H1 (cell line): ENCODE measurements around the gene DCAF7. TPM values are rescaled to one million over a fixed set of nuclear protein-coding genes. Genes with fewer than 3 reads are reported as not detected.

Experiments used
- CTCF ChIA-PET: fragments of 300-600 bp; sonication (Branson Sonifier 250); formaldehyde crosslinking; loops from one replicate; lab custom pipeline; 2021; ENCODE audit not compliant: partially characterized antibody; lab: Charles Lee
- POLR2A ChIA-PET: fragments of 300-600 bp; sonication (Branson Sonifier 250); formaldehyde crosslinking; loops from one replicate; lab custom pipeline; 2021; ENCODE audit warnings: inconsistent platforms; ENCODE audit not compliant: partially characterized antibody; lab: Charles Lee
- DNase-seq, 2 experiments: peaks; one replicate each; pipeline versions ENCODE4 v3.0.0 to v3.0.0-alpha.2; 2010 to 2022; ENCODE audit warnings: low spot score in 2 of 2, low read depth in 1 of 2, mixed read lengths in 1 of 2
- FAIRE-seq: peaks from 2 replicates; lab custom pipeline; 2011; peaks lifted over from hg19 to GRCh38; lab: Jason Lieb, UNC
- H2AFZ ChIP-seq: 2 replicates; pipeline ENCODE4 v1.8.1; 2012; ENCODE audit warnings: low read length, inconsistent platforms
- H2AK5ac ChIP-seq: 2 replicates; pipeline ENCODE4 v1.6.1; 2013; ENCODE audit warnings: low read depth, low read length
- H2BK120ac ChIP-seq: replicated peaks from 2 replicates; pipeline ENCODE3; 2013; ENCODE audit warnings: low read depth, low read length, inconsistent platforms
- H2BK12ac ChIP-seq: 2 replicates; pipeline ENCODE4 v1.6.1; 2013; ENCODE audit warnings: low read depth, low read length
- H2BK15ac ChIP-seq: 2 replicates; pipeline ENCODE4 v1.6.1; 2013; ENCODE audit warnings: low read length
- H2BK20ac ChIP-seq: 2 replicates; pipeline ENCODE4 v1.6.1; 2013; ENCODE audit warnings: low read length
- H2BK5ac ChIP-seq: 2 replicates; pipeline ENCODE4 v1.6.1; 2013; ENCODE audit warnings: low read depth, low read length
- H3K14ac ChIP-seq: 2 replicates; pipeline ENCODE4 v1.6.1; 2013; ENCODE audit warnings: inconsistent platforms; ENCODE audit not compliant: insufficient read length
- H3K18ac ChIP-seq: 2 replicates; pipeline ENCODE4 v1.6.1; 2013; ENCODE audit warnings: low read length; ENCODE audit errors: extremely low read depth
- H3K23ac ChIP-seq: 2 replicates; pipeline ENCODE4 v1.6.1; 2013; ENCODE audit warnings: inconsistent platforms; ENCODE audit not compliant: insufficient read length
- H3K23me2 ChIP-seq: 2 replicates; pipeline ENCODE4 v1.6.1; 2013; ENCODE audit warnings: low read depth, low read length
- H3K27ac ChIP-seq: 2 replicates; pipeline ENCODE4 v1.6.1; 2011; ENCODE audit warnings: low read depth, low read length, inconsistent platforms
- H3K27me3 ChIP-seq, 4 experiments: replicated peaks in 1 of 4; 1 replicate in 1 of 4; 2 replicates in 3 of 4; pipeline versions ENCODE4 v1.6.1 to v1.8.1; 2011 to 2013; ENCODE audit warnings: low read length in 3 of 4, mild to moderate bottlenecking in 3 of 4, inconsistent platforms in 2 of 4, mixed read lengths in 2 of 4, moderate library complexity in 1 of 4; ENCODE audit not compliant: control insufficient read depth in 3 of 4, insufficient read depth in 3 of 4; ENCODE audit errors: extremely low read depth in 1 of 4
- H3K36me3 ChIP-seq, 4 experiments: 2 replicates each; pipeline versions ENCODE4 v1.6.1 to v1.8.1; 2011 to 2013; ENCODE audit warnings: mild to moderate bottlenecking in 4 of 4, low read length in 3 of 4, moderate library complexity in 2 of 4, control low read depth in 1 of 4, inconsistent platforms in 1 of 4; ENCODE audit not compliant: insufficient read depth in 4 of 4, control insufficient read depth in 2 of 4
- H3K4ac ChIP-seq: replicated peaks from 2 replicates; pipeline ENCODE3; 2013; ENCODE audit warnings: low read length, low read depth, mixed read lengths, inconsistent platforms; ENCODE audit not compliant: insufficient read length
- H3K4me1 ChIP-seq, 4 experiments: replicated peaks in 1 of 4; 1 replicate in 1 of 4; 2 replicates in 3 of 4; pipeline versions ENCODE4 v1.6.1 to v1.8.1; 2011 to 2013; ENCODE audit warnings: low read length in 3 of 4, inconsistent platforms in 2 of 4, mixed read lengths in 1 of 4; ENCODE audit not compliant: insufficient read depth in 4 of 4, control insufficient read depth in 3 of 4
- H3K4me2 ChIP-seq, 2 experiments: 2 replicates each; pipeline versions ENCODE4 v1.6.1 to v1.8.1; 2011 to 2013; ENCODE audit warnings: low read depth in 2 of 2, low read length in 2 of 2, control low read depth in 1 of 2, inconsistent platforms in 1 of 2, mild to moderate bottlenecking in 1 of 2; ENCODE audit not compliant: insufficient read depth in 1 of 2
- H3K4me3 ChIP-seq, 4 experiments: fragments of 200-600, 300-600 bp in 1 of 4; sonication (generic), shearing (Covaris generic), sonication (Bioruptor Twin) in 1 of 4; 2 replicates each; pipeline versions ENCODE4 v1.5.1 to v1.8.1; 2011 to 2016; ENCODE audit warnings: low read length in 4 of 4, low read depth in 3 of 4, control low read depth in 2 of 4, inconsistent platforms in 2 of 4, mild to moderate bottlenecking in 2 of 4, mixed read lengths in 1 of 4, moderate library complexity in 1 of 4; ENCODE audit not compliant: insufficient read depth in 2 of 4; ENCODE audit errors: extremely low read depth in 1 of 4
- H3K56ac ChIP-seq: replicated peaks from 2 replicates; pipeline ENCODE3; 2013; ENCODE audit warnings: low read depth, mild to moderate bottlenecking, mixed read lengths, low read length, inconsistent platforms; ENCODE audit not compliant: insufficient read length
- H3K79me1 ChIP-seq: 2 replicates; pipeline ENCODE4 v1.6.1; 2013; ENCODE audit warnings: low read depth, low read length, control low read depth
- H3K79me2 ChIP-seq, 2 experiments: 2 replicates each; pipeline versions ENCODE4 v1.6.1 to v1.8.1; 2012 to 2013; ENCODE audit warnings: low read length in 2 of 2, mild to moderate bottlenecking in 2 of 2, inconsistent platforms in 1 of 2; ENCODE audit not compliant: insufficient read depth in 2 of 2, control insufficient read depth in 1 of 2
- H3K9ac ChIP-seq, 4 experiments: replicated peaks in 1 of 4; 1 replicate in 1 of 4; 2 replicates in 3 of 4; pipeline versions ENCODE4 v1.6.1 to v1.8.1; 2011 to 2013; ENCODE audit warnings: low read depth in 3 of 4, low read length in 3 of 4, control low read depth in 2 of 4, mild to moderate bottlenecking in 2 of 4, moderate library complexity in 2 of 4, inconsistent platforms in 1 of 4; ENCODE audit errors: extremely low read depth in 1 of 4
- H3K9me3 ChIP-seq, 2 experiments: 2 replicates each; pipeline versions ENCODE4 v1.6.1 to v1.8.1; 2012 to 2013; ENCODE audit warnings: mild to moderate bottlenecking in 2 of 2, moderate library complexity in 2 of 2, control low read depth in 1 of 2, inconsistent platforms in 1 of 2, low read depth in 1 of 2, low read length in 1 of 2, mixed read lengths in 1 of 2; ENCODE audit not compliant: insufficient read depth in 2 of 2
- H4K20me1 ChIP-seq, 2 experiments: replicated peaks in 1 of 2; 2 replicates each; pipeline versions ENCODE3 to v1.8.1; 2011 to 2013; ENCODE audit warnings: inconsistent platforms in 2 of 2, low read length in 2 of 2, mild to moderate bottlenecking in 1 of 2; ENCODE audit not compliant: insufficient read depth in 2 of 2, control insufficient read depth in 1 of 2
- H4K5ac ChIP-seq: 2 replicates; pipeline ENCODE4 v1.6.1; 2013; ENCODE audit warnings: low read length, low read depth, mixed read lengths, inconsistent platforms; ENCODE audit not compliant: insufficient read length
- H4K8ac ChIP-seq: 2 replicates; pipeline ENCODE4 v1.8.0; 2013; ENCODE audit warnings: mild to moderate bottlenecking, moderate library complexity, low read length, inconsistent platforms; ENCODE audit not compliant: insufficient read depth; ENCODE audit errors: extremely low read depth
- H4K91ac ChIP-seq: replicated peaks from 2 replicates; pipeline ENCODE3; 2013; ENCODE audit warnings: low read length, mixed read lengths, inconsistent platforms; ENCODE audit not compliant: insufficient read length
- KDM1A ChIP-seq: fragments of 200-600, 300-600 bp; sonication (generic); IDR thresholded peaks from 2 replicates; pipeline ENCODE4 v1.7.1; 2016; ENCODE audit warnings: mild to moderate bottlenecking, low read length, borderline replicate concordance
- NANOG ChIP-seq: IDR thresholded peaks from 2 replicates; pipeline ENCODE4 v1.6.1; 2011; ENCODE audit warnings: low read length, low read depth, mild to moderate bottlenecking, inconsistent platforms; ENCODE audit not compliant: insufficient read depth, poor library complexity, severe bottlenecking
- USF2 ChIP-seq: IDR thresholded peaks from 2 replicates; pipeline ENCODE4 v1.6.1; 2011; ENCODE audit warnings: low read length, improper control_type of control experiment
- WGBS, 2 experiments: shearing (Covaris generic) in 1 of 2; methylation state at CpG; one replicate each; pipeline versions ENCODE4 v1.1.6 to v1.1.7; 2013 to 2015; ENCODE audit warnings: low lambda C conversion rate in 2 of 2, mixed read lengths in 2 of 2, inconsistent platforms in 1 of 2, low coverage in 1 of 2, missing lambda C conversion rate in 1 of 2; ENCODE audit not compliant: insufficient replicate concordance in 2 of 2, insufficient coverage in 1 of 2, insufficient read length in 1 of 2; ENCODE audit errors: extremely low coverage in 1 of 2, missing lambda C conversion rate in 1 of 2; 5-methylcytosine and 5-hydroxymethylcytosine counted together
- polyA plus RNA-seq, 7 experiments: library from polyadenylated mRNA; depleted of rRNA in 3 of 7; stranded (reverse) in 5 of 7; unstranded in 2 of 7; fragments of >200 nt in 5 of 7; fragments of 200-250 nt in 2 of 7; gene quantifications; 1 replicate in 5 of 7; 2 replicates in 1 of 7; 4 replicates in 1 of 7; pipeline versions ENCODE4 v1.2.1 to v1.2.3, GENCODE V29; 2011 to 2013; ENCODE audit warnings: missing spikeins in 2 of 7, mixed read lengths in 2 of 7
- total RNA-seq: library from RNA; stranded (reverse); fragmentation: NEBNext Ultra II Directional; extraction: Animal tissue kit (Norgen Biotek cat#: 25700); gene quantifications from 2 replicates; pipeline ENCODE4 v1.2.1, GENCODE V29; 2021

The DCAF7 gene
- total and polyA plus RNA-seq, 2 of the 8 experiments (the other 6 are each of a cell fraction or from before 2014, with no cell fraction given) = 74.9 to 94.1 TPM

- CTCF ChIA-PET = interaction anchor here (0.6 to 2.6 kb wide), 14 partner anchors 9 to 170 kb away, joined by 3 to 10 read pairs (median 6); no protein-coding TSS in a partner anchor
- Histone ChIP-seq H3K14ac (no peak overlapping the region), H2AK5ac (no peak overlapping the region), H2BK120ac (no peak overlapping the region), H3K9me3 (no peaks in the 10 kb centered on the region), H3K9ac (peak overlapping the region in 1 of 4 experiments; percentile 44; a peak in 1 of 7 replicates), H4K5ac (no peak overlapping the region), H4K91ac (no peak overlapping the region), H4K8ac (no peak overlapping the region), H2BK15ac (no peak overlapping the region), H3K23me2 (peaks cover 11% of the 10 kb centered on the region; the same call in 1 of the 2 replicates), H3K4ac (no peak overlapping the region), H3K4me1 (peaks cover 0 to 4% (median 3%) of the 10 kb centered on the region in 4 experiments; a peak in 5 of 7 replicates), H2BK20ac (no peak overlapping the region), H2AFZ (no peak overlapping the region), H3K18ac (no peak overlapping the region), H3K4me3 (peak overlapping the region in 3 of 4 experiments; percentile 8 to 95 (median 38); a peak in 5 of 8 replicates), H3K79me1 (peaks cover 8% of the 10 kb centered on the region), H3K23ac (no peak overlapping the region), H3K27me3 (no peaks in the 10 kb centered on the region), H3K27ac (no peak overlapping the region), H3K36me3 (peaks cover 0 to 5% (median 0%) of the 10 kb centered on the region in 4 experiments; a peak in 1 of 8 replicates), H3K79me2 (peaks cover 22 to 62% of the 10 kb centered on the region in 2 experiments), H2BK12ac (no peak overlapping the region), H3K4me2 (peak overlapping the region; percentile 47 to 75), H3K56ac (no peak overlapping the region), H2BK5ac (no peak overlapping the region), H4K20me1 (peaks cover 7 to 19% of the 10 kb centered on the region in 2 experiments)
- WGBS, 2 experiments = 84% methylated on average over 6 of the region's 6 CpGs; no CpG with 5 or more reads in 1 of the 2 experiments
- FAIRE-seq (no peak), DNase-seq (no peak)
- POLR2A ChIA-PET = interaction anchor here (0.5 to 1.1 kb wide), 2 partner anchors 80 to 276 kb away, joined by 3 to 5 read pairs; no protein-coding TSS in a partner anchor
- TF ChIP-seq NANOG (no peak), KDM1A (no peak), USF2 (no peak)
These were observed 1.9 kb downstream of the DCAF7 start for GRCh38 chr17:63552211-63552610.
